Stomach (tissue), 4 donors: ENCODE measurements around the gene PGR.

ENCODE experiments used
- EP300 ChIP-seq: sonication (generic); formaldehyde crosslinking; IDR thresholded peaks from one replicate; pipeline ENCODE4 v1.6.1; 2017; ENCODE audit warnings: antibody characterized with exemption
- POLR2A ChIP-seq, 4 donors: fragments of 450-650 bp; IDR thresholded peaks; one replicate each; pipeline ENCODE4 v1.6.1; 2016; ENCODE audit warnings: antibody characterized with exemption in 4 of 4, control low read depth in 2 of 4, mild to moderate bottlenecking in 1 of 4, moderate library complexity in 1 of 4
- TF ChIP-seq, protein P1 (sequence below), 7 experiments: fragments of 450-650 bp in 4 of 7; fragments of 200-600 bp in 3 of 7; sonication (generic) in 3 of 7; IDR thresholded peaks; one replicate each; pipeline ENCODE4 v1.5.1; 2016 to 2019; ENCODE audit warnings: antibody characterized with exemption in 7 of 7, control low read depth in 2 of 7, mild to moderate bottlenecking in 1 of 7

DNA sequence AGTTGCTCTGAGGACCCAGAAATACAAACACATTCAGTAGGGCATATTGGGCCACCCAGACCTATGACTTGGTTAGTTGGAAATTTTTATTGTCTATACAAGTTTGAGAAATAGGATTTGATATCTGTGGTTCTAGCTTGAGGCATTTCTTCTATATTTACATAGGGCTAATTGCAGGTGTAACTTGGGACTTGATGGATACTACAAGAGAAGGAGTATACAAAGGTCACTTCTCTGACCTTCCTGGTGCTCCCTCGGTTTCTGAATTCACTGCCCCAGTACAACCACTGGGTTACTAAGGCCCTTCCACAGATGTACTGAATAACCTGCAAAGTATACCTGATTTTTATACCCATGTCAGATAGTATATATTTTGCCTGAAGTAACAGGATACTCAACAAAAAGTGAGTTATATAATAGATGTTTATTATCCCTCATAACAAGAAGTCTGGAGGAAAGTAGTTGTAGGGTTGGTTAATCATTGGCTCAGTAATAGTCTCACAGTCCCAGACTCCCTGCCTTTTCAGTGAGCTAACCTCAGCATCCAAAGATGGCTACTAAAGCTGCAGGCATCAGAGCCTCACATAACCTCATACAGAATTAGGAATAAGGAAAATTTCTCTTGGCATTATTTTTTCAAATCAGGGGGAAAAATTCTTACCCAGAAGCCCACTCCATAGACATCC, 8.8 kb upstream of the PGR start:
- TF ChIP-seq, protein P1, sequence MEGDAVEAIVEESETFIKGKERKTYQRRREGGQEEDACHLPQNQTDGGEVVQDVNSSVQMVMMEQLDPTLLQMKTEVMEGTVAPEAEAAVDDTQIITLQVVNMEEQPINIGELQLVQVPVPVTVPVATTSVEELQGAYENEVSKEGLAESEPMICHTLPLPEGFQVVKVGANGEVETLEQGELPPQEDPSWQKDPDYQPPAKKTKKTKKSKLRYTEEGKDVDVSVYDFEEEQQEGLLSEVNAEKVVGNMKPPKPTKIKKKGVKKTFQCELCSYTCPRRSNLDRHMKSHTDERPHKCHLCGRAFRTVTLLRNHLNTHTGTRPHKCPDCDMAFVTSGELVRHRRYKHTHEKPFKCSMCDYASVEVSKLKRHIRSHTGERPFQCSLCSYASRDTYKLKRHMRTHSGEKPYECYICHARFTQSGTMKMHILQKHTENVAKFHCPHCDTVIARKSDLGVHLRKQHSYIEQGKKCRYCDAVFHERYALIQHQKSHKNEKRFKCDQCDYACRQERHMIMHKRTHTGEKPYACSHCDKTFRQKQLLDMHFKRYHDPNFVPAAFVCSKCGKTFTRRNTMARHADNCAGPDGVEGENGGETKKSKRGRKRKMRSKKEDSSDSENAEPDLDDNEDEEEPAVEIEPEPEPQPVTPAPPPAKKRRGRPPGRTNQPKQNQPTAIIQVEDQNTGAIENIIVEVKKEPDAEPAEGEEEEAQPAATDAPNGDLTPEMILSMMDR (IDR thresholded peaks at IDR 0.05), result no peak
- TF ChIP-seq POLR2A (IDR thresholded peaks at IDR 0.05), result no peak
- no peak for TF ChIP-seq EP300
